Activated B cell treated with CpG ODN at 0.5 μM for 24 hours (primary cell): ENCODE results near the gene RYR1. TPM values are rescaled to one million over a fixed set of nuclear protein-coding genes. Genes with fewer than 3 reads are reported as not detected.
"Not testable (repeated sequence)": the region's sequence is repeated elsewhere in the genome, so short reads cannot be mapped to it uniquely, and the experiment has no call there.

Source experiments
- ATAC-seq: fragments of 200-7000 bp; cut with Tn5 transposase; one replicate; pipeline ENCODE4 v1.10.0; 2021; ENCODE audit warnings: low read depth, mild to moderate bottlenecking, moderate library complexity
- CTCF ChIA-PET: fragments of 350-600 bp; sonication (Branson Sonifier 250); formaldehyde crosslinking; loops from one replicate; lab custom pipeline; 2021; ENCODE audit warnings: antibody characterized with exemption; lab: Charles Lee
- POLR2A ChIA-PET: fragments of 350-600 bp; sonication (Branson Sonifier 250); formaldehyde crosslinking; loops from one replicate; lab custom pipeline; 2021; ENCODE audit warnings: antibody characterized with exemption; lab: Charles Lee
- DNase-seq: peaks from one replicate; pipeline ENCODE4 v3.0.0; 2022
- H3K27ac Mint-ChIP-seq: one replicate; pipeline ENCODE4 v1.8.0; 2020; ENCODE audit warnings: mixed read lengths
- H3K27me3 Mint-ChIP-seq: one replicate; pipeline ENCODE4 v1.8.0; 2021; ENCODE audit warnings: mixed read lengths
- H3K36me3 Mint-ChIP-seq: one replicate; pipeline ENCODE4 v1.8.0; 2021; ENCODE audit warnings: low read depth, mixed read lengths
- H3K4me1 Mint-ChIP-seq: one replicate; pipeline ENCODE4 v1.8.0; 2021; ENCODE audit warnings: mixed read lengths
- H3K4me3 Mint-ChIP-seq: one replicate; pipeline ENCODE4 v1.8.0; 2020; ENCODE audit warnings: mild to moderate bottlenecking, mixed read lengths
- H3K9me3 Mint-ChIP-seq: one replicate; pipeline ENCODE4 v1.8.0; 2020; ENCODE audit warnings: mixed read lengths
- intact Hi-C: fragments of 100-400 bp; cut with micrococcal nuclease; formaldehyde crosslinking; loops from one replicate; pipeline ENCODE4 v1.15.1; 2024
- total RNA-seq: library from RNA; stranded (reverse); gene quantifications from 2 replicates; pipeline ENCODE4 v1.2.3, GENCODE V29; 2022
- TF ChIP-seq, protein P1 (sequence below): fragments of 200-600 bp; IDR thresholded peaks from one replicate; pipeline ENCODE4 v1.8.0; 2022; ENCODE audit warnings: antibody characterized with exemption, mild to moderate bottlenecking

RYR1 gene
- total RNA-seq, 1 donor from 2014 or later: 4.1 TPM

DNA sequence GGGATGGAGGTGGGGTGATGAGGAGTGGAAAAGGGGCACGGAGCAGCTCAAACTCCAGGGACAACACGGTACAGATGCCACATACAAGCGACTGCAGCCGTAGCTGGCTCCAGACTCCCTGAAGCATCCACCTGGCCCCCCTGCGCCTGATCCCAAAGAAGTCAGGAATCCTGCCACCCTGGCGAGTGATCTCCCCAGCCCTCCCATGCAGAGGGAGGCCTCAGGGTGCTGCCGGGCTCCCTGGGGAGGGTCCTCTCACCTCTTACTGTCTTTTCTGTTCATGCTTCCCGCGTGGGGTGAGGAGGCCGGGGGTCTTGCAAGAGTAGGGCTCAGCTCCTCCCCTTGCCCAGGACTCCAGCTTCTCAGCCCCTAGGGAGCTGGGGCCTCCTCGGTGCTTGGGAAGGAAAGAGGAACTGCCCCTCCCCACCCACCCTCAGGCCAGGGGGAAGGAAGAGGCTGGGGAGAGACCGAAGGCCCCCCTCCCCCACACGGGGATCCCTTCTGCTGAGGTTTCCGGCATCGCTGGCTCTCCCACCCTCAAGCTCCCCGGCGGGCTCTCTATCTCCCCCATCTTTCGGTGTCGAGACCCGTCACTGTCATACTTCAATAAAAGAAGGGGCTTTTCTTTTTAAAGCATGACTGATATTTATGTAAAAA, 7.6 kb upstream of the RYR1 start, which contains the start of gene RASGRP4:
TSS of gene RASGRP4 (minus strand) at position 410 of the 657 bp plus-strand sequence. CDS start at position 282, 128 bp downstream.
- H3K27ac Mint-ChIP-seq: peak within 1 kb of the TSS; percentile 94
- peak; percentile 76 for ATAC-seq
- intact Hi-C loops: loop anchor here (1.0 to 5.0 kb wide), 4 partner anchors 9 to 192 kb away; partner anchors contain the start of gene FAM98C
- peak within 1 kb of the TSS; percentile 74 for H3K4me3 Mint-ChIP-seq
- no peaks in the 10 kb centered on the region for H3K27me3 Mint-ChIP-seq
- CTCF ChIA-PET: interaction anchor here (0.6 to 3.8 kb wide), 3 partner anchors 22 to 189 kb away, joined by 3 to 29 read pairs (median 3); partner anchors contain the start of gene FAM98C
- H3K9me3 Mint-ChIP-seq: no peaks in the 10 kb centered on the region
- peaks cover 39% of the 10 kb centered on the region for H3K4me1 Mint-ChIP-seq
- TF ChIP-seq, protein P1, sequence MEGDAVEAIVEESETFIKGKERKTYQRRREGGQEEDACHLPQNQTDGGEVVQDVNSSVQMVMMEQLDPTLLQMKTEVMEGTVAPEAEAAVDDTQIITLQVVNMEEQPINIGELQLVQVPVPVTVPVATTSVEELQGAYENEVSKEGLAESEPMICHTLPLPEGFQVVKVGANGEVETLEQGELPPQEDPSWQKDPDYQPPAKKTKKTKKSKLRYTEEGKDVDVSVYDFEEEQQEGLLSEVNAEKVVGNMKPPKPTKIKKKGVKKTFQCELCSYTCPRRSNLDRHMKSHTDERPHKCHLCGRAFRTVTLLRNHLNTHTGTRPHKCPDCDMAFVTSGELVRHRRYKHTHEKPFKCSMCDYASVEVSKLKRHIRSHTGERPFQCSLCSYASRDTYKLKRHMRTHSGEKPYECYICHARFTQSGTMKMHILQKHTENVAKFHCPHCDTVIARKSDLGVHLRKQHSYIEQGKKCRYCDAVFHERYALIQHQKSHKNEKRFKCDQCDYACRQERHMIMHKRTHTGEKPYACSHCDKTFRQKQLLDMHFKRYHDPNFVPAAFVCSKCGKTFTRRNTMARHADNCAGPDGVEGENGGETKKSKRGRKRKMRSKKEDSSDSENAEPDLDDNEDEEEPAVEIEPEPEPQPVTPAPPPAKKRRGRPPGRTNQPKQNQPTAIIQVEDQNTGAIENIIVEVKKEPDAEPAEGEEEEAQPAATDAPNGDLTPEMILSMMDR: no peak
- peak; percentile 66 for DNase-seq
- no peaks in the 10 kb centered on the region for H3K36me3 Mint-ChIP-seq
- POLR2A ChIA-PET: interaction anchor here (0.5 to 4.2 kb wide), 15 partner anchors 9 to 1836 kb away, joined by 3 to 31 read pairs (median 5); partner anchors contain the start of genes ACTN4, EIF3K, FAM98C and MAP4K1

DNA sequence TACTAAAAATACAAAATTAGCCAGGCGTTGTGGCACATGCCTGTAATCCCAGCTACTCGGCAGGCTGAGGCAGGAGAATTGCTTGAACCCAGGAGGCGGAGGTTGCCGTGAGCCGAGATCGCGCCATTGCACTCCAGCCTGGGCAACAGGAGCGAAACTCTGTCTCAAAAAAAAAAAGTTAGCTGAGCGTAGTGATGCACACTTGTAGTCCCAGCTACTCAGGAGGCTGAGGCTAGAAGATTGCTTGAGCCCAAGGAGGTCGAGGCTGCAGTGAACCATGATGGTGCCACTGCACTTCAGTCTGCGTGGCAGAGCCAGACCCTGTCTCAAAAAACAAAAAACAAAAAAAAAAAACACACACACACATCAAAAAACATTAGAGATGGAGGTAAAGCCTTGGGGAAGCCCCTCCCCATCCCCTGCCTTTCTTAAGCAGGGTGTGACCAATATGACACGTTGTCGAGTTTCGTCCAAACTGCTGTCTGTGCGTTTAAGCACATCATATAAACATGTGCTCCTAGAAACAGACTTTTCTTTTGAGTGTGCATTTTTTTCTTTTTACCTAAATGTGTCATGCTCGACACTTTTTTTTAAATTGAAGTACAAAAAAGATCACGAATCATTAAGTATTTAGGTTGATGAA, 6.3 kb upstream of the RYR1 start:
- peaks cover 39% of the 10 kb centered on the region for H3K4me1 Mint-ChIP-seq
- intact Hi-C loops: loop anchor here (5.0 kb wide), 1 partner anchor 65 kb away; no protein-coding TSS in a partner anchor
- H3K4me3 Mint-ChIP-seq: peak overlapping the region; percentile 74
- H3K36me3 Mint-ChIP-seq, H3K27me3 Mint-ChIP-seq, H3K9me3 Mint-ChIP-seq, DNase-seq: not testable (repeated sequence)
- peak overlapping the region; percentile 94 for H3K27ac Mint-ChIP-seq
- CTCF ChIA-PET: interaction anchor here (1.8 to 3.8 kb wide), 2 partner anchors 23 to 24 kb away, joined by 6 to 29 read pairs; partner anchors contain the start of gene FAM98C
- POLR2A ChIA-PET: interaction anchor here (0.7 to 4.2 kb wide), 8 partner anchors 24 to 978 kb away, joined by 3 to 31 read pairs (median 5); partner anchors contain the start of genes EIF3K and FAM98C
- ATAC-seq: peak; percentile 76

DNA sequence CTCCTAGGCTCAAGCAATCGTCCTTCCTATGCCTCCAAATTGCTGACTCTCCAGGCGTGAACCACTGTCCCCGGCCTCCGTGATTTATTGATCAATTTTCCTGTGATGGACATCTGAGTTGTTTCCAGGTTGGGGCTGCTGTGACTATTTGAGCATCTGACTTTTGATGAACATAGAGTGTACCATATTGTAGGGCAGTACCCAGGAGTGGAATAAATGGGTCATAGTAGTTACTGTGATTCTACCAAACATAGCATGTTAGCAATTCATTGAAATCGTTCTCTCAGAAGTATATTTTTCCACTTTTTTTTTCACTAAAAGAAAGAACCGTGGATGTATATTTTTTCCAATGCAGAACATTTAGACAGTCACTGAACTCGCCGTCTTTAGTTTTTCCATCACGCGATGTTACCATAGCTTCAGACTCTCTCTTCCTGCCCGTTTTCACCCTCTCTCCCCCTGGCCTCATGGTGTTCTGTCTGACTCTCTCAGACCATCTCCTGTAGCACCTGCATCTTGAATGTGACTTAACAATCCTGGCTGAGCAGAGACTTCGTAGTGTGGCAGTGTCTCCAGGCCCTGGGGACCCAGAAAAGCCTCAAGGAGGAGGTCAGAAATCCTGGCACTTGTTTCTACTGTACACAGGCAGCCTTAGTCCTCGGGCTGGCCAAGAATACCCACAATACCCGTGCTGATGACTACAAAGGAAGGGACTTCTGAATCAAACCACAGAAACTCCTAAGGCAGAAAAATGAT, 4.3 kb upstream of the RYR1 start:
- peak overlapping the region; percentile 24 for H3K4me3 Mint-ChIP-seq
- intact Hi-C loops: loop anchor here (5.0 kb wide), 1 partner anchor 63 kb away; no protein-coding TSS in a partner anchor
- H3K27ac Mint-ChIP-seq: peak overlapping the region; percentile 70
- ChIA-PET CTCF (interaction anchor here (1.8 kb wide), 1 partner anchor 26 kb away, joined by 6 read pairs; the partner anchor contains the start of gene FAM98C), POLR2A (interaction anchor here (0.5 to 4.2 kb wide), 2 partner anchors 26 to 359 kb away, joined by 6 to 31 read pairs; partner anchors contain the start of gene FAM98C)
- no peaks in the 10 kb centered on the region for H3K9me3 Mint-ChIP-seq
- DNase-seq: no peak
- H3K36me3 Mint-ChIP-seq: no peaks in the 10 kb centered on the region
- H3K4me1 Mint-ChIP-seq: peaks cover 46% of the 10 kb centered on the region
- H3K27me3 Mint-ChIP-seq: peaks cover 5% of the 10 kb centered on the region
- ATAC-seq: no peak
- TF ChIP-seq, protein P1: no peak

DNA sequence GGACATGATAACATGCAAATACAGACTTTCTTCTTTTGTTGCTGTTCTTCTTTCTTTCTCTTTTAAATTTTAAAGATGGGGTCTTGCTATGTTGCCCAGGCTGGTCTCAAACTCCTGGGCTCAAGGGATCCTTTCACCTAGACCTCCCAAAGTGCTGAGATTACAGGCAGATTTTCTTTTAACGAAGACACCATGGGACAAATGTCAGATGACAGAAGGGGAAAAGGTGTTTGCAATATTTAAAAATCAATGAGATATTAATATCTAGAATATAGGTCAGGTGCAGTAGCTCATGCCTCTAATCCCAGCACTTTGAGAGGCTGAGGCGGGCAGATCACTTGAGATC, 3.7 kb upstream of the RYR1 start:
- Mint-ChIP-seq H3K36me3 (no peaks in the 10 kb centered on the region), H3K27me3 (peaks cover 7% of the 10 kb centered on the region), H3K9me3 (no peaks in the 10 kb centered on the region), H3K27ac (peak overlapping the region; percentile 70), H3K4me1 (peaks cover 48% of the 10 kb centered on the region), H3K4me3 (no peak overlapping the region)
- no peak for ATAC-seq
- ChIA-PET CTCF (no interaction called here), POLR2A (no interaction called here)
- intact Hi-C loops: loop anchor here (5.0 kb wide), 1 partner anchor 63 kb away; no protein-coding TSS in a partner anchor
- DNase-seq: no peak
- TF ChIP-seq, protein P1: no peak

DNA sequence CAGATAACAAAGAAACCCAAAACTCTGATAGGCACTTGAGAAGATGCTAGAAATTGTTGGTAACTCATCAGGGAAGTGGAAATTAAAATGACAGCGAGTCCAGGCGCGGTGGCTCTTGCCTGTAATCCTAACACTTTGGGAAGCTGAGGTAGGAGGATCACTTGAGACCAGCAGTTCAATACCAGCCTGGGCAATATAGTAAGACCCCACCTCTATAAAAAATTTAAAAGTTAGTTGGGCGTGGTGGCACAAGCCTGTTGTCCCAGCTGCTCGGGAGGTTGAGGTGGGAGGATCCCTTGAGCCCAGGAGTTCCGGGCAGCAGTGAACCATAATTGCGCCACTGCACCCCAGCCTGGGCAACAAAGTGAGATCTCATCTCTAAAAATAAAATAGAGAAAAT, 2.6 kb upstream of the RYR1 start:
- peaks cover 41% of the 10 kb centered on the region for H3K4me1 Mint-ChIP-seq
- H3K27me3 Mint-ChIP-seq: peaks cover 11% of the 10 kb centered on the region
- H3K27ac Mint-ChIP-seq: no peak overlapping the region
- DNase-seq: no peak
- POLR2A ChIA-PET: interaction anchor here (1.3 kb wide), 1 partner anchor 26 kb away, joined by 3 read pairs; no protein-coding TSS in a partner anchor
- TF ChIP-seq, protein P1: no peak
- no peak for ATAC-seq
- H3K4me3 Mint-ChIP-seq: no peak overlapping the region
- H3K36me3 Mint-ChIP-seq: no peaks in the 10 kb centered on the region
- intact Hi-C loops: no loop called here
- CTCF ChIA-PET: no interaction called here
- H3K9me3 Mint-ChIP-seq: no peaks in the 10 kb centered on the region
